GM19372 (cell line): Measurements from ENCODE around the gene TMEM45B.

Source experiments
- ATAC-seq: cut with Tn5 transposase; IDR thresholded peaks from one replicate; pipeline ENCODE4 v1.9.1; 2021; ENCODE audit warnings: mild to moderate bottlenecking, low read depth, moderate library complexity; ENCODE audit not compliant: unreplicated experiment

The TMEM45B gene

GRCh38 chr11:129895126-129896041, 79.7 kb downstream of the TMEM45B start, which contains the start of gene NFRKB:
Gene NFRKB (minus strand): TSS chr11:129895578. CDS start chr11:129892849, 2,729 bp downstream.
- ATAC-seq = peak; percentile 96

GRCh38 chr11:129896062-129896461, 80.4 kb downstream of the TMEM45B start:
- ATAC-seq = no peak

- ATAC-seq = no peak
These were observed 89.8 kb downstream of the TMEM45B start for GRCh38 chr11:129905402-129905801.
